ENCODE results near the gene RBM41. TPM values are rescaled to one million over a fixed set of nuclear protein-coding genes. Genes with fewer than 3 reads are reported as not detected.
A peak's percentile ranks its signal among the peaks of the same experiment; 100 is the strongest.
"Not testable (repeated sequence)": the region's sequence is repeated elsewhere in the genome, so short reads cannot be mapped to it uniquely, and the experiment has no call there.

The RBM41 gene
- total and polyA plus RNA-seq, 4 experiments from 2014 or later = 9.1 to 29.8 (median 21.1) TPM

GRCh38 chrX:107107459-107107858, 11.2 kb downstream of the RBM41 start:
- intact Hi-C loops (cut with micrococcal nuclease) = no loop called here
- CTCF ChIA-PET (ENCODE audit: partially characterized antibody) = no interaction called here
- Mint-ChIP-seq H3K36me3 (peaks cover 7 to 35% of the 10 kb centered on the region in 2 donors), H3K4me1 (peaks cover 5 to 17% (median 13%) of the 10 kb centered on the region in 4 donors), H3K9me3 (peaks cover 0 to 2% (median 0%) of the 10 kb centered on the region in 8 donors), H3K27me3 (no peaks in the 10 kb centered on the region), H3K27ac (peak overlapping the region in 2 of 7 donors; percentile 0 to 32), H3K4me3 (no peak overlapping the region)
- peaks cover 3% of the 10 kb centered on the region for H3K36me3 ChIP-seq (ENCODE audit: insufficient read depth, low read length)
- H3K9me3 ChIP-seq (ENCODE audit: control insufficient read depth in 1 of 2, low read length in 2 of 2) = no peaks in the 10 kb centered on the region
- no peaks in the 10 kb centered on the region for H3K4me1 ChIP-seq (ENCODE audit: insufficient read depth, low read length)
- no peak for DNase-seq
- H3K27ac ChIP-seq (ENCODE audit: low read depth, low read length) = no peak overlapping the region
- H3K27me3 ChIP-seq (ENCODE audit: insufficient read depth, low read length) = no peaks in the 10 kb centered on the region
- POLR2A ChIA-PET (ENCODE audit: partially characterized antibody) = no interaction called here
- H3K4me3 ChIP-seq (ENCODE audit: low read length in 2 of 2) = no peak overlapping the region

GRCh38 chrX:107102980-107103379, 15.6 kb downstream of the RBM41 start:
- ChIA-PET CTCF (ENCODE audit: partially characterized antibody) (no interaction called here), POLR2A (ENCODE audit: partially characterized antibody) (no interaction called here)
- H3K27me3 ChIP-seq (ENCODE audit: insufficient read depth, low read length) = no peaks in the 10 kb centered on the region
- intact Hi-C loops (cut with micrococcal nuclease) = no loop called here
- Mint-ChIP-seq H3K4me1 (peaks cover 0 to 10% (median 8%) of the 10 kb centered on the region in 4 donors), H3K4me3 (no peak overlapping the region), H3K27me3 (no peaks in the 10 kb centered on the region), H3K9me3 (peaks cover 0 to 2% (median 0%) of the 10 kb centered on the region in 8 donors), H3K36me3 (peaks cover 7 to 35% of the 10 kb centered on the region in 2 donors), H3K27ac (no peak overlapping the region)
- no peak for DNase-seq
- H3K4me3 ChIP-seq (ENCODE audit: low read length in 2 of 2) = no peak overlapping the region
- no peaks in the 10 kb centered on the region for H3K4me1 ChIP-seq (ENCODE audit: insufficient read depth, low read length)
- H3K9me3 ChIP-seq (ENCODE audit: control insufficient read depth in 1 of 2, low read length in 2 of 2) = no peaks in the 10 kb centered on the region
- H3K27ac ChIP-seq (ENCODE audit: low read depth, low read length) = no peak overlapping the region
- no peaks in the 10 kb centered on the region for H3K36me3 ChIP-seq (ENCODE audit: insufficient read depth, low read length)

- Histone ChIP-seq H3K36me3 (ENCODE audit: insufficient read depth, low read length) (no peaks in the 10 kb centered on the region), H3K4me3 (ENCODE audit: low read length in 2 of 2) (no peak overlapping the region), H3K27ac (ENCODE audit: low read depth, low read length) (no peak overlapping the region), H3K9me3 (ENCODE audit: control insufficient read depth in 1 of 2, low read length in 2 of 2) (peaks cover 0 to 4% of the 10 kb centered on the region in 2 donors), H3K27me3 (ENCODE audit: insufficient read depth, low read length) (no peaks in the 10 kb centered on the region), H3K4me1 (ENCODE audit: insufficient read depth, low read length) (no peaks in the 10 kb centered on the region)
- no peak for DNase-seq
- intact Hi-C loops (cut with micrococcal nuclease) = no loop called here
- Mint-ChIP-seq H3K4me3 (no peak overlapping the region), H3K27ac (no peak overlapping the region), H3K36me3 (peaks cover 13 to 30% of the 10 kb centered on the region in 2 donors), H3K27me3 (no peaks in the 10 kb centered on the region), H3K4me1 (peaks cover 0 to 2% (median under 1%) of the 10 kb centered on the region in 4 donors), H3K9me3 (peaks cover 0 to 35% (median 13%) of the 10 kb centered on the region in 8 donors)
- ChIA-PET CTCF (ENCODE audit: partially characterized antibody) (no interaction called here), POLR2A (ENCODE audit: partially characterized antibody) (no interaction called here)
Measured at GRCh38 chrX:107076158-107076557, 42.5 kb downstream of the RBM41 start.

DNA sequence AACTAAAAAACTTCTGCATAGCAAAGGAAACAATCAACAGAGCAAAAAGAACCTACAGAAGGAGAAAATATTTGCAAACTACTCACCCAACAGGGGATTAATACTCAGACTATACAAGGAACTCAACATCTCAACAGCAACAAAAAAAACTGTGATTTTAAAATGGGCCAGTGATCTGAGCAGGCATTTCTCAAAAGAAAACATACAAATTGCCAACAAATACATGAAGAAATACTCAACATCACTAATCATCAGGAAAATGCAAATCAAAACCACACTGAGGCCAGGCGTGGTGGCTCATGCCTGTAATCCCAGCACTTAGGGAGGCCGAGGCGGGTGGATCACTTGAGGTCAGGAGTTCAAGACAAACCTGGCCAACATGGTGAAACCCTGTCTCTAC, 60.9 kb downstream of the RBM41 start:
- H3K36me3 Mint-ChIP-seq = not testable (repeated sequence)

GRCh38 chrX:107054978-107055377, 63.6 kb downstream of the RBM41 start:
- POLR2A ChIA-PET (ENCODE audit: partially characterized antibody) = no interaction called here
- H3K9me3 Mint-ChIP-seq = peaks cover 0 to 13% (median 3%) of the 10 kb centered on the region in 8 donors
- peaks cover 0 to 3% of the 10 kb centered on the region in 2 donors for H3K36me3 Mint-ChIP-seq
- H3K27me3 ChIP-seq (ENCODE audit: insufficient read depth, low read length) = no peaks in the 10 kb centered on the region
- H3K36me3 ChIP-seq (ENCODE audit: insufficient read depth, low read length) = no peaks in the 10 kb centered on the region
- H3K4me3 ChIP-seq (ENCODE audit: low read length in 2 of 2) = no peak overlapping the region
- no peaks in the 10 kb centered on the region for H3K9me3 ChIP-seq (ENCODE audit: control insufficient read depth in 1 of 2, low read length in 2 of 2)
- H3K4me3 Mint-ChIP-seq = no peak overlapping the region
- H3K27ac ChIP-seq (ENCODE audit: low read depth, low read length) = no peak overlapping the region
- intact Hi-C loops (cut with micrococcal nuclease) = no loop called here
- no peak for DNase-seq
- H3K27me3 Mint-ChIP-seq = peaks cover 0 to under 1% of the 10 kb centered on the region in 2 donors
- no peaks in the 10 kb centered on the region for H3K4me1 Mint-ChIP-seq
- H3K27ac Mint-ChIP-seq = no peak overlapping the region
- H3K4me1 ChIP-seq (ENCODE audit: insufficient read depth, low read length) = no peaks in the 10 kb centered on the region
- CTCF ChIA-PET (ENCODE audit: partially characterized antibody) = no interaction called here

More for the DNA sequence above, 60.9 kb downstream of the RBM41 start:
- H3K27me3 Mint-ChIP-seq; H3K9me3 ChIP-seq (ENCODE audit: control insufficient read depth in 1 of 2, low read length in 2 of 2); H3K4me3 ChIP-seq (ENCODE audit: low read length in 2 of 2); DNase-seq; H3K4me1 ChIP-seq (ENCODE audit: insufficient read depth, low read length); H3K4me3 Mint-ChIP-seq; H3K27ac ChIP-seq (ENCODE audit: low read depth, low read length); H3K36me3 ChIP-seq (ENCODE audit: insufficient read depth, low read length); POLR2A ChIA-PET (ENCODE audit: partially characterized antibody); intact Hi-C loops (cut with micrococcal nuclease); H3K27ac Mint-ChIP-seq; H3K4me1 Mint-ChIP-seq; CTCF ChIA-PET (ENCODE audit: partially characterized antibody); H3K27me3 ChIP-seq (ENCODE audit: insufficient read depth, low read length): not testable (repeated sequence)
- H3K9me3 Mint-ChIP-seq = peaks cover 0 to 10% (median 3%) of the 10 kb centered on the region in 8 donors

DNA sequence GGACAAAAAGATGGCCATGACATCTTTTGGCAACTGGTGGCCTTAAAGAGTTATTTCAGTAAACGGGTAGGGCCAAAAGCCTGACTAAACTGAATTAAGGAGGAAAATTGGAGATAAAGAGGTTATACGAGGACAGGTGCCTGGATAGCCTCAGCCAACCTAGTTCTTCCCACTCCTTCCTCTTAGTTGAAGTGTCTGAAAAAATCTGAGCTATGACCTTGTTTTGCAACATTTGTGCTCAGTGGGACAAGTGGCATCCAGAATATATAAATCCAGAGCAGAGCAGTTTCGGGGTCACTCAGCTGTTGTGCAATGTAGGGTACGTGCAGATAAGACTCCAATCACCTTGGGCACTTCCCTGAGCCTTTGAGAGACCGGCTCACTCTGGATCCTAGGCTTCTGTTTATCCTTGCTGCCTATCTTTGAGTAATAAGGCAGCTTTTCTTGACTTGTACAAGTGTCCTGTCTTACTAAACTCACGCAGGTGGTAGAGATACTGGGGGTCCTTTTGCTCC, 68.4 kb downstream of the RBM41 start:
- H3K27ac ChIP-seq (ENCODE audit: low read depth, low read length) = no peak overlapping the region
- H3K27me3 ChIP-seq (ENCODE audit: insufficient read depth, low read length) = no peaks in the 10 kb centered on the region
- H3K9me3 ChIP-seq (ENCODE audit: control insufficient read depth in 1 of 2, low read length in 2 of 2) = no peaks in the 10 kb centered on the region
- no peaks in the 10 kb centered on the region for H3K4me1 ChIP-seq (ENCODE audit: insufficient read depth, low read length)
- ChIA-PET POLR2A (ENCODE audit: partially characterized antibody) (no interaction called here), CTCF (ENCODE audit: partially characterized antibody) (no interaction called here)
- no peak for DNase-seq
- peaks cover 0 to 5% of the 10 kb centered on the region in 2 donors for H3K27me3 Mint-ChIP-seq
- no peaks in the 10 kb centered on the region for H3K36me3 Mint-ChIP-seq
- no peaks in the 10 kb centered on the region for H3K4me1 Mint-ChIP-seq
- no peak overlapping the region for H3K4me3 Mint-ChIP-seq
- intact Hi-C loops (cut with micrococcal nuclease) = no loop called here
- no peaks in the 10 kb centered on the region for H3K36me3 ChIP-seq (ENCODE audit: insufficient read depth, low read length)
- no peak overlapping the region for H3K27ac Mint-ChIP-seq
- no peak overlapping the region for H3K4me3 ChIP-seq (ENCODE audit: low read length in 2 of 2)
- H3K9me3 Mint-ChIP-seq = peaks cover 0 to 9% (median 2%) of the 10 kb centered on the region in 8 donors

DNA sequence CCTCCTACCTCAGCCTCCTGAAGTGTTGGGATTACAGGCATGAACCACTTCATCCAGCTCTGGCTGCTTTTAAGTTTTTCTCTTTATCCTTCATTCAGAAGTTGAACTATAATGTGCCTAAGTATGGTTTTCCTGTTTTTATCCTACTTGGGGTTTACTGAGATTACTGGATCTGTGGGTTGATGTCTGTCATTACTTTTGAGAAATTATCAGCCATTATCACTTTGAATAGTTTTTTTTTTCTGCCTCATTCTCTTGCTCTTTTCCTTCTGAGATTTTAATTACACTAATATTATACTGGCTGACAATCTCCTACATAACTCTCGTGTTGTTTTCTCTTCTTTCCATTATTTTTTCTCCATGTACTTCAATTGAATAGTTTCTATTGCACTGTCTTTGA, 71.0 kb downstream of the RBM41 start:
- H3K4me1 ChIP-seq (ENCODE audit: insufficient read depth, low read length) = no peaks in the 10 kb centered on the region
- no peak overlapping the region for H3K4me3 Mint-ChIP-seq
- no peak overlapping the region for H3K27ac ChIP-seq (ENCODE audit: low read depth, low read length)
- ChIA-PET CTCF (ENCODE audit: partially characterized antibody) (no interaction called here), POLR2A (ENCODE audit: partially characterized antibody) (no interaction called here)
- no peaks in the 10 kb centered on the region for H3K36me3 Mint-ChIP-seq
- H3K4me1 Mint-ChIP-seq = no peaks in the 10 kb centered on the region
- H3K9me3 ChIP-seq (ENCODE audit: control insufficient read depth in 1 of 2, low read length in 2 of 2) = no peaks in the 10 kb centered on the region
- no peaks in the 10 kb centered on the region for H3K36me3 ChIP-seq (ENCODE audit: insufficient read depth, low read length)
- H3K4me3 ChIP-seq (ENCODE audit: low read length in 2 of 2) = no peak overlapping the region
- H3K27ac Mint-ChIP-seq = no peak overlapping the region
- peaks cover 0 to 5% of the 10 kb centered on the region in 2 donors for H3K27me3 Mint-ChIP-seq
- intact Hi-C loops (cut with micrococcal nuclease) = no loop called here
- peaks cover 0 to 9% (median under 1%) of the 10 kb centered on the region in 8 donors for H3K9me3 Mint-ChIP-seq
- DNase-seq = no peak
- no peaks in the 10 kb centered on the region for H3K27me3 ChIP-seq (ENCODE audit: insufficient read depth, low read length)

DNA sequence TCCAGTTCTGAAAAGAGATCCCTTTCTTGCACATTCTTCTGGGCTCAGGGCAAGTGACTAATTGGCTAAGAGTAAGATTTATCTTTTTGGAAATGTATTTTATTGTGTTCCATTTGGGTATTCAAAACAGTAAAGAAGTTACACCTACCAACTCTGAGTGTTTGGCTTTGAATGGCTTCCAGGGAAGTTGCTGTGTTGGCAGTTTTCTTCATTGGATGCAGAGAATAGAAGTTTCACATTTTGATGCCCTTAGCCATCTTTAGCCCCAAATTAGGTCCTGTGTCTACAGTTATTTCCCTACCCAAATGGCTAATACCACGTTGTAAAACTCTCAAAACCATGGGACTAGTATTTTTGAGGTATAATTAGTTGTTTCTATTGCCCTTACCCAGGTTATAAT, 88.9 kb downstream of the RBM41 start:
- H3K9me3 ChIP-seq (ENCODE audit: control insufficient read depth in 1 of 2, low read length in 2 of 2) = no peaks in the 10 kb centered on the region
- Mint-ChIP-seq H3K4me1 (no peaks in the 10 kb centered on the region), H3K4me3 (no peak overlapping the region), H3K27me3 (no peaks in the 10 kb centered on the region), H3K36me3 (no peaks in the 10 kb centered on the region), H3K9me3 (no peaks in the 10 kb centered on the region), H3K27ac (no peak overlapping the region)
- DNase-seq = no peak
- intact Hi-C loops (cut with micrococcal nuclease) = no loop called here
- H3K27me3 ChIP-seq (ENCODE audit: insufficient read depth, low read length) = no peaks in the 10 kb centered on the region
- no peak overlapping the region for H3K4me3 ChIP-seq (ENCODE audit: low read length in 2 of 2)
- CTCF ChIA-PET (ENCODE audit: partially characterized antibody) = no interaction called here
- no peak overlapping the region for H3K27ac ChIP-seq (ENCODE audit: low read depth, low read length)
- no peaks in the 10 kb centered on the region for H3K36me3 ChIP-seq (ENCODE audit: insufficient read depth, low read length)
- no peaks in the 10 kb centered on the region for H3K4me1 ChIP-seq (ENCODE audit: insufficient read depth, low read length)
- POLR2A ChIA-PET (ENCODE audit: partially characterized antibody) = interaction anchor here (0.6 kb wide), 1 partner anchor 490 kb away, joined by 3 read pairs; no protein-coding TSS in a partner anchor
